ENCODE measurements around the gene HIPK2.
A peak's percentile ranks its signal among the peaks of the same experiment; 100 is the strongest.

GRCh38 chr7:139674752-139675126 is 103.1 kb downstream of the HIPK2 start:
- no peak for TF ChIP-seq POLR2AphosphoS5 (IDR thresholded peaks at IDR 0.05; ENCODE audit: low read depth, low read length)
- TF ChIP-seq POLR2A (IDR thresholded peaks at IDR 0.05; ENCODE audit: low read depth, low read length) = no peak
- 0 out of 2 replicates have a peak, but pooled peaks have one; percentile 11 for TF ChIP-seq TAF1 (IDR thresholded peaks at IDR 0.05; ENCODE audit: borderline replicate concordance, low read depth, low read length)
